ENCODE data around the gene MOAP1.
"Not testable (repeated sequence)": the region's sequence is repeated elsewhere in the genome, so short reads cannot be mapped to it uniquely, and the experiment has no call there.

Gene MOAP1

DNA sequence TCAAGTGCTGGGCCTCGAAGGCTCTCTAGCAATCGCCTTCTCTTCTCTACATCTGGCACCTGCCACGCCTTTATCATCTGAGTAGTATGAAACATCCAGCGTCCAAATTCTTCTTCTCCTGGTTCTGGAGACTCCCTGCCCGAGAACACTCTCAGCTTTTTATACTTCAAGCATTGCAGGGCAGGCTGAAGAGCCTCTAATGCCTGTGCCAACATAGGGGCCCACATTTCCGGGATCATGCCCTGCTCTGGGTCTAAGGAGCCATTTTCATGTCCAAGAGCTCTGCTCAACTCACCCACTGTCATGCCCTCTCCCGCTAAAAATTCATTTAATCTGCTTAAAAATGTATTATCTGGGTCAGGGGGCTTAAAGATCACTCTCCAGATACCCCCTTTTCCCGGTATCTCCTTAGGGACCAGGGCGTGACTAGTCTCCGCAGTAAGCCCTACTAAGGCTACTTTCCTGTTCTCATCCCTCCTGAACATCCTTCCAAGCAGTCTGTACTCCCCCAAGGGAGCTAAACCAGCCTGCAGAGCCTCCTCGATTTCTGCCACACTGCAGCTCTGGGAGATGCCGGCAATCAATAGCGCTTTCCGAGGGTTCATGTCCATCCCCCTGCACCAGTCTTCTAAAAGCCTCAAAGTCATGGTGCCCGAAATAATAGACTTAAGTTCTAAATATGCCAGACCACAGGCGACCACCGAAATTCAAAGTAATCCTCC lies 940 bp downstream of the MOAP1 start:
- DNase-seq = no peak

- no peak for DNase-seq
These were observed 9.2 kb downstream of the MOAP1 start for GRCh38 chr14:93175492-93175891.

DNA sequence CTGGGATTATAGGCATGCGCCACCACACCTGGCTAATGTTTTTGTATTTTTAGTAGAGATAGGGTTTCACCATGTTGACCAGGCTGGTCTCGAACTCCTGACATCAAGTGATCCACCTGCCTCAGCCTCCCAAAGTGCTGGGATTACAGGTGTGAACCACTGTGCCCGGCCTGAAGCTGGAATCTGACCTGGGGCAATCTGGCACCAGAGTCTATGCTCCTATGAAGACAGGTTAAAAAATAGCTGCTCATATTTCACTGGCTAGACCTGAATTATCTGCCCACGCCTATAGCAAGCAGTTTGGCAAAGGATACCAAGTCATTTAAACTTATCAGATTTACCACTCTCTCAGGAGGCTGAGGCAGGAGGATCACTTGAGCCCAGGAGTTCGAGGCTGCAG lies 10.0 kb downstream of the MOAP1 start:
- DNase-seq = not testable (repeated sequence)

- no peak for DNase-seq
These were observed 10.7 kb downstream of the MOAP1 start for GRCh38 chr14:93173943-93174395.

DNA sequence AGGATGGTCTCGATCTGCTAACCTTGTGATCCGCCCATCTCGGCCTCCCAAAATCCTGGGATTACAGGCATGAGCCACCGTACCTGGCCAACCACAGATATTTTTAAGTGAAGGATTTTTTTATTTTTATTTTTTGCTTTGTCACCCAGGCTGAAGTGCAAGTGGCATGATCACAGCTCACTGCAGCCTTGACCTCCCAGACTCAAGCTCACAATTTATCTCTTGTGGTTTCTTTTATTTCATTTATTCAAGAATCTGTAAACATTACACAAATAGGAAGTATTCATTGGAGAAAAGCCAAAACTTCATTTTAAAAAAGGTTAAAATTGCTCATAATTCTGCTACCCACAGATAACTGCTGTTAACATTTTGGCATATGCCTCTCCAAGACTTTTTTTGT lies 13.3 kb downstream of the MOAP1 start:
- DNase-seq = no peak

- DNase-seq = not testable (repeated sequence)
These were observed 14.6 kb downstream of the MOAP1 start for GRCh38 chr14:93170141-93170540.

GRCh38 chr14:93169619-93170018 lies 15.1 kb downstream of the MOAP1 start:
- DNase-seq = not testable (repeated sequence)

DNA sequence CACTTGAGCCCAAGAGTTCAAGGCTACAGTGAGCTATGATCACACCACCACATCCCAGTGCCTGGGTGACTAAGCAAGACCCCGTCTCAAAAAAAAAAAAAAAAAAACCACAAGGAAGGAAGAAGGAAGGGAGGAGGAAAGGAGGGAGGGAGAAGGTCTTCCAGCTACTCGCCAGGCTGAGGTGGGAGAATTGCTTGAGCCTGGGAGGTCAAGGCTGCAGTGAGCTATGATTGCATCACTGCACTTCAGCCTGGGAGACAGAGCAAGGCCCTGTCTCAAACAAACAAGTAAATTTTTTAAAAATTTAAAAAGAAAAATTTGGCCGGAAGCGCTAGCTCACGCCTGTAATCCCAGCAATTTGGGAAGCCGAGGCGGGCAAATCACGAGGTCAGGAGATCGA lies 16.1 kb downstream of the MOAP1 start:
- not testable (repeated sequence) for DNase-seq

DNA sequence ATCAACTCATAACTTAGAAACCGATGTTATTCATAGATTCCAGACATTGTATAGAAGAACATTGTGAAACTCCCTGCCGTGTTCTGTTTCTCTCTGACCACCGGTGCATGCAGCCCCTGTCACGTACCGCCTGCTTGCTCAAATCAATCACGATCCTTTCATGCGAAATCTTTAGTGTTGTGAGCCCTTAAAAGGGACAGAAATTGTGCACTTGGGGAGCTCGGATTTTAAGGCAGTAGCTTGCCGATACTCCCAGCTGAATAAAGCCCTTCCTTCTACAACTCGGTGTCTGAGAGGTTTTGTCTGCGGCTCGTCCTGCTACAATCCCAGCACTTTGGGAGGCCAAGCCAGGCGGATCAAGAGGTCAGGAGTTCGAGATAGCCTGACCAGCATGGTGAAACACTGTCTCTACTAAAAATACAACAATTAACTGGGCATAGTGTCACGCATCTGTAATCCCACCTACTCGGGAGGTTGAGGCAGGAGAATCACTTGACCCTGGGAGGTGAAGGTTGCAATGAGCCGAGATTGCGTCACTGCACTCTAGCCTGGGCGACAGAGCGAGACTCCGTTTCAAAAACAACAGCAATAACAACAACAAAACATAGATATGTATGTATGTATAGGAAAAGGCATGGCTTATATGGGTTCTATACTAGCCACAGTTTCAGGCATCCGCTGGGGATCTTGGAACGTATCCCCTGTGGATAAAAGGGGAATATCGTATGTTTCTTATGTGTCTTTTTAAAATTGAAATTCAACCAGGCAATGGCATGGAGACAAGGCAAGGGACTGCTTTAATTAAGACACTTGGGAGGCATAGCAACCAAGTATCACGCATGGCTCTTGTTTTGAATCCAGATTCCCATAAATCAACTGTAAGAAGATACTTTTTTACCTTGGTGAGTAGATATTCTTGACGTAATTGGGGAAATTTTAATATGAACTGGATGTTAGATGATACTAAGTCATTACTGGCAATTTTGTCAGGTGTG lies 19.1 kb downstream of the MOAP1 start:
- DNase-seq = not testable (repeated sequence)

GRCh38 chr14:93163564-93163963 lies 21.1 kb downstream of the MOAP1 start:
- DNase-seq = no peak

- no peak for DNase-seq
These were observed 23.2 kb downstream of the MOAP1 start for GRCh38 chr14:93161411-93161940.

DNA sequence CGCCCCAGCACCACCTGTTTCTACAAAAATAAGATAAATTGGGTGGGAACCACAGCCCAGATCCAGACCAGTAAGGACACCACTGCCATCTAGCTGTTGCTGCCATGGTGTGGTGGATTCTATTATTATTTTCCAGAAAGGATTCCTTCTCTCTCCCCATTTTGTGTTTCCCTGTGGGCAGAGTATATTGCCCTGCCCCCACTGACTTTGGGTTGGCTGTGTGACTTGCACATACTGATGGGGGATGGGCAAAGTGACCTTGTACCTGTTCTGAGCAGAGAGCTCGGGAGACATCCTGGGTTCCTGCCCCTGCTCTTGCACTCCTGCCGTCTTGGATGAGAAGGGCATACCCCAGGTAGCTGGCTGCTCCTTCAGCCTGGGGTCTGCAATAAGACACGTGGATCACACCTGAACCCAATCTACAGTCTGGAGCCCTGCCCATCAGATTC lies 24.3 kb downstream of the MOAP1 start:
- no peak for DNase-seq

DNA sequence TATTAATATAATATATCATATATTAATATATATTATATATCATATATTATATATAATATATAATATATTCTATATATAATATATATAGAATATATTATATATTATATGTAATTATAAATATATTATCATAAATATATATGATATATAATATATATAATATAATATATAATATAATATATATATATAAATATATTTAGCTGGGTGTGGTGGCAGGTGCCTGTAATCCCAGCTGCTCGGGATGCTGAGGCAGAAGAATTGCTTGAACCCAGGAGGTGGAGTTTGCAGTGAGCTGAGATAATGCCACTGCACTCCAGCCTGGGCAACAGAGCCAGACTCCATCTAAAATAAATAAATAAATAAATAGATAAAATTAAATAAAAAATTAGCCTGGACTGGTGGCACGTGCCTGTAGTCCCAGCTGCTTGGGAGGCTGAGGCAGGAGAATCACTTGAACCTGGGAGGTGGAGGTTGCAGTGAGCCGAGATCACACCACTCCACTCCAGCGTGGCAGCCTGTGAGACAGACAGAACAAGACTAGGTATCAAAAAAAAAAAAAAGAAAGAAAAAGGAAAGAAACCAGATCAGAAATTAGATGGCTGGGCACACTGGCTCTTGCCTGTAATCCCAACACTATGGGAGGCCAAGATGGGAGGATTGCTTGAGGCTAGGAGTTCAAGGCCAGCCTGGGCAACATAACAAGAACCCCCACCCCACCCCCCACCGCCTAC lies 24.9 kb downstream of the MOAP1 start:
- DNase-seq = not testable (repeated sequence)

DNA sequence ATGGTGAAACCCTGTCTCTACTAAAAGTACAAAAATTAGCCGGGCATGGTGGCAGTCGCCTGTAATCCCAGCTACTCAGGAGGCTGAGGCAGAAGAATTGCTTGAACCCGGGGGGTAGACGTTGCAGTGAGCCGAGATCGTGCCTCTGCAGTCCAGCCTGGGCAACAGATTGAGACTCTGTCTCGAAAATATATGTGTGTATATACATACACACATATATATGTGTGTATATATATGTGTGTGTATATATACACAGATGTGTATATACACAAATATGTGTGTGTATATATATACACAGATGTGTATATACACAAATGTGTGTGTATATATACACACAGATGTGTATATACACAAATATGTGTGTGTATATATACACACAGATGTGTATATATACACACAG lies 26.3 kb downstream of the MOAP1 start:
- not testable (repeated sequence) for DNase-seq

GRCh38 chr14:93156693-93157369 lies 27.9 kb downstream of the MOAP1 start:
- no peak for DNase-seq

GRCh38 chr14:93155667-93156066 lies 29.0 kb downstream of the MOAP1 start:
- no peak for DNase-seq

DNA sequence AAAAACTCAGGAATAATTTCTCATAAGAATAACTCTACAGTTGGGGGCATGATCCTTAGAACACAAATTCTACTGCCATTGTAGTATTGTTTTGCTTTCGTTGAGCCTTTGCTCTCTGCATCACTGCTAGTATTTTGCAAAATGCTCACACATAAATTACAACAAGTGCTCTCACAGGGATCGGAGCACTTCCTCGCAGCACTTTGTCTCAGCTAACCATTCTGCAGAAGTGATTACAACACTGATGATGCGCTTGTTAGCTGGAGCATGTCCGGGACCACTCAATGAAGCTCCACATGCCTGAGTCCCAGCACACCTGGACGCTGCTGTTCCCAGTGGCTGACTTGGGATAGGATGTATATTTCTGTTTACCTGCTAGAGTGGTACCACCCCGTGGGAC lies 31.6 kb downstream of the MOAP1 start:
- DNase-seq = no peak

- DNase-seq = no peak
These were observed 34.2 kb downstream of the MOAP1 start for GRCh38 chr14:93150227-93151208.

DNA sequence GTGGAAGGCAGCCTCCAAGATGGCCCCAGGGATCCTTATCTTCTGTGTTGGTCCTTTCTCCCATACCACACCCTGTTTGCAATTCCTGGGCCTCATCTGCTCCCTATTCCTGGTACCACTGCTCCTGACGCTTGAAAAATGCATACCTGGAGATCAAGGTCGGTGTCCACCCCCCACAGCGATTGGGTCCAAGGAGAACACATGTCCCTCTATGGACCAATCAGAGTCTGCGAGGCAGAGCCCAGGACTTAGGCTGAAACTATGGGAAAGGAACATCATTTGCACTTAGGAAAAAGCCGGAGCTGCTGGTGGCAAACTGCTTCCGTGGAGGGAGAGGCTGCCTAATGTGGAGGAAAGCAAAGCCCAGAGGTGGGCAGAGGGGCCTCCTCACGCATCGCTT lies 35.7 kb downstream of the MOAP1 start:
- DNase-seq = no peak

- DNase-seq = no peak
These were observed 38.6 kb downstream of the MOAP1 start for GRCh38 chr14:93146119-93146518.
